Measurements from ENCODE around the gene SLC25A17.

SLC25A17 gene

GRCh38 chr22:40817737-40818136 lies 1.4 kb downstream of the SLC25A17 start:
- Histone ChIP-seq H3K9me3 (ENCODE audit: insufficient read depth, low read length) (no peaks in the 10 kb centered on the region), H3K79me2 (ENCODE audit: insufficient read depth, low read length) (peaks cover 62% of the 10 kb centered on the region), H3K9ac (ENCODE audit: low read length) (peak overlapping the region; percentile 87), H2AFZ (ENCODE audit: low read depth, low read length, severe bottlenecking) (no peak overlapping the region), H3K9me2 (replicated peaks; ENCODE audit: insufficient read depth, low read length) (no peaks in the 10 kb centered on the region), H4K20me1 (ENCODE audit: low read depth, low read length) (no peaks in the 10 kb centered on the region), H3F3A (ENCODE audit: insufficient read depth) (peaks cover 17% of the 10 kb centered on the region), H3K27ac (ENCODE audit: low read depth, low read length) (peak overlapping the region; percentile 64), H3K4me3 (ENCODE audit: insufficient read depth, low read length, poor library complexity, severe bottlenecking) (peak overlapping the region; percentile 96), H3K27me3 (ENCODE audit: low read length) (no peaks in the 10 kb centered on the region), H3K4me2 (ENCODE audit: low read depth, low read length, poor library complexity, severe bottlenecking) (peak overlapping the region; percentile 84), H3K36me3 (ENCODE audit: low read length) (peaks cover 20% of the 10 kb centered on the region)
- no peak for TF ChIP-seq EZH2phosphoT487 (conservative IDR thresholded peaks at IDR 0.05; ENCODE audit: low read length)

DNA sequence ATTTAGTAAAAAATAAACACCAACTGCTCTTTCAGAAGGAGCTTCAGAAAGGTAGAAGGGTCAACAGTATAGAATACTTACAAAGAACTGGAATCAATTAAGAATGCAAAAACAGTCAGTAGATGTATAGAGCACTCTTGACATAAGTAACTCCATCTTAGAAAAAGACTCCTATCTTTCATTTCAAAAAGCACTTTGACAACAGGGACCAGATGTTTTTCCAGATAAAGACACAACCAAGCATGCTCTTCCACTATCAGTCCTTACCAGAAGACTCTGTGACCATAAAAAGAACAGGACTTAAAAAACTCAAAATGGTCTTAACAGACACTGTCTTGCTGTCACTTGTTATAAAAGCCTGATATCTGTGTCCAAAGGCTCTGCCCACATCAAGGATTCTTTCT lies 5.2 kb downstream of the SLC25A17 start:
- Histone ChIP-seq H3K27me3 (ENCODE audit: low read length) (no peaks in the 10 kb centered on the region), H3F3A (ENCODE audit: insufficient read depth) (peaks cover 3% of the 10 kb centered on the region; the same call in 1 of the 2 replicates), H3K27ac (ENCODE audit: low read depth, low read length) (peak overlapping the region; percentile 59), H3K79me2 (ENCODE audit: insufficient read depth, low read length) (peaks cover 98% of the 10 kb centered on the region), H4K20me1 (ENCODE audit: low read depth, low read length) (peaks cover 6% of the 10 kb centered on the region; the same call in 1 of the 2 replicates), H3K9ac (ENCODE audit: low read length) (no peak overlapping the region), H3K36me3 (ENCODE audit: low read length) (peaks cover 20% of the 10 kb centered on the region), H3K4me3 (ENCODE audit: insufficient read depth, low read length, poor library complexity, severe bottlenecking) (no peak overlapping the region), H2AFZ (ENCODE audit: low read depth, low read length, severe bottlenecking) (no peak overlapping the region), H3K9me3 (ENCODE audit: insufficient read depth, low read length) (no peaks in the 10 kb centered on the region), H3K4me2 (ENCODE audit: low read depth, low read length, poor library complexity, severe bottlenecking) (peak overlapping the region; percentile 13), H3K9me2 (replicated peaks; ENCODE audit: insufficient read depth, low read length) (no peaks in the 10 kb centered on the region)
- TF ChIP-seq EZH2phosphoT487 (conservative IDR thresholded peaks at IDR 0.05; ENCODE audit: low read length): no peak
- TF ChIP-seq, protein P1, sequence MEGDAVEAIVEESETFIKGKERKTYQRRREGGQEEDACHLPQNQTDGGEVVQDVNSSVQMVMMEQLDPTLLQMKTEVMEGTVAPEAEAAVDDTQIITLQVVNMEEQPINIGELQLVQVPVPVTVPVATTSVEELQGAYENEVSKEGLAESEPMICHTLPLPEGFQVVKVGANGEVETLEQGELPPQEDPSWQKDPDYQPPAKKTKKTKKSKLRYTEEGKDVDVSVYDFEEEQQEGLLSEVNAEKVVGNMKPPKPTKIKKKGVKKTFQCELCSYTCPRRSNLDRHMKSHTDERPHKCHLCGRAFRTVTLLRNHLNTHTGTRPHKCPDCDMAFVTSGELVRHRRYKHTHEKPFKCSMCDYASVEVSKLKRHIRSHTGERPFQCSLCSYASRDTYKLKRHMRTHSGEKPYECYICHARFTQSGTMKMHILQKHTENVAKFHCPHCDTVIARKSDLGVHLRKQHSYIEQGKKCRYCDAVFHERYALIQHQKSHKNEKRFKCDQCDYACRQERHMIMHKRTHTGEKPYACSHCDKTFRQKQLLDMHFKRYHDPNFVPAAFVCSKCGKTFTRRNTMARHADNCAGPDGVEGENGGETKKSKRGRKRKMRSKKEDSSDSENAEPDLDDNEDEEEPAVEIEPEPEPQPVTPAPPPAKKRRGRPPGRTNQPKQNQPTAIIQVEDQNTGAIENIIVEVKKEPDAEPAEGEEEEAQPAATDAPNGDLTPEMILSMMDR (IDR thresholded peaks at IDR 0.05; ENCODE audit: insufficient read depth, low read length, poor library complexity, severe bottlenecking): no peak

DNA sequence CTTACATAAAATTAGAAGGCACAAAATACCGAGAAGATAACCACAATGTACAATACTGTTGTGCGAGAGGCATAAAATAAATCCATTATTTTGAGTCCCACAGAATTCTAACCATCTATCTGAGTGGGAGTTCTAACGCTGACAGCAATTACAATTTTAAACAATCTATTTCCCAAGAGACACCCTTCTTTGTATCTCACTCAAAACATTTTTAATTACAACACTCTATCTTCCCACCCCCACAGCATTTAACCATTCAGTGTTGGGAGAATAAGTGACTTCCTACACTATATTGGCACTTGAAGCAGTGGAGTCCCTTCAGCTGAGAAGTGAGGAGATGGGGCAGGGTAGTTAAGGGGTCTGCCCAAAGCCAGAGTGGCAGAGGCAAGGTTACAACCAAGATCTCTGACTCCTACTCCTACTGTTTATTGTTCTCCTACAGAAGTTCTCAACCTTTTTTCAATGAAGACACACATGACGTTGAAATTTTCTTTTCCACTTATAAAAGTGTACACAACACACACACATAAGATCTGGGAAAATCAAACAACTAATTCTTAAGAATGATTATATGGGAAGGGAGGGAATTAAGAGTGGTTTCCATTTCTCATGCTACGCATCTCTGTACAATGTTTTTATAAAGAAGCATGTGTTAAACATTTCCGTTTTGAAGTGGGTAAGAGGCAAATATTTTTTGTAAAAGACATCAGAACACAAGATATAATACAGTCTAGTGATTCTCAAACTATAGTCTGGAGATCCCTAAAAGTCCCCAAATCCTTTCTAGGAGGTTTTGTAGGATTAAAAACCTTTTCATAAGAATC lies 10.9 kb downstream of the SLC25A17 start:
- peaks cover 99% of the 10 kb centered on the region for H3K79me2 ChIP-seq (ENCODE audit: insufficient read depth, low read length)
- no peak overlapping the region for H3K4me2 ChIP-seq (ENCODE audit: low read depth, low read length, poor library complexity, severe bottlenecking)
- no peak overlapping the region for H3K27ac ChIP-seq (ENCODE audit: low read depth, low read length)
- no peaks in the 10 kb centered on the region for H3K9me3 ChIP-seq (ENCODE audit: insufficient read depth, low read length)
- TF ChIP-seq, protein P1 (IDR thresholded peaks at IDR 0.05; ENCODE audit: insufficient read depth, low read length, poor library complexity, severe bottlenecking): no peak
- peaks cover 3% of the 10 kb centered on the region; the same call in 1 of the 2 replicates for H3K36me3 ChIP-seq (ENCODE audit: low read length)
- H3K27me3 ChIP-seq (ENCODE audit: low read length): no peaks in the 10 kb centered on the region
- no peak overlapping the region for H2AFZ ChIP-seq (ENCODE audit: low read depth, low read length, severe bottlenecking)
- no peaks in the 10 kb centered on the region for H3K9me2 ChIP-seq (replicated peaks; ENCODE audit: insufficient read depth, low read length)
- no peaks in the 10 kb centered on the region for H3F3A ChIP-seq (ENCODE audit: insufficient read depth)
- H3K4me3 ChIP-seq (ENCODE audit: insufficient read depth, low read length, poor library complexity, severe bottlenecking): no peak overlapping the region
- H3K9ac ChIP-seq (ENCODE audit: low read length): no peak overlapping the region
- peaks cover 6% of the 10 kb centered on the region; the same call in 1 of the 2 replicates for H4K20me1 ChIP-seq (ENCODE audit: low read depth, low read length)

GRCh38 chr22:40806711-40807110 lies 12.4 kb downstream of the SLC25A17 start:
- H3K4me3 ChIP-seq (ENCODE audit: insufficient read depth, low read length, poor library complexity, severe bottlenecking): no peak overlapping the region
- no peak overlapping the region for H3K4me2 ChIP-seq (ENCODE audit: low read depth, low read length, poor library complexity, severe bottlenecking)
- no peaks in the 10 kb centered on the region for H3K9me3 ChIP-seq (ENCODE audit: insufficient read depth, low read length)
- TF ChIP-seq, protein P1 (IDR thresholded peaks at IDR 0.05; ENCODE audit: insufficient read depth, low read length, poor library complexity, severe bottlenecking): no peak
- TF ChIP-seq EZH2phosphoT487 (conservative IDR thresholded peaks at IDR 0.05; ENCODE audit: low read length): no peak
- no peak overlapping the region for H3K9ac ChIP-seq (ENCODE audit: low read length)
- H2AFZ ChIP-seq (ENCODE audit: low read depth, low read length, severe bottlenecking): no peak overlapping the region
- no peak overlapping the region for H3K27ac ChIP-seq (ENCODE audit: low read depth, low read length)
- no peaks in the 10 kb centered on the region for H3K27me3 ChIP-seq (ENCODE audit: low read length)
- no peaks in the 10 kb centered on the region for H3F3A ChIP-seq (ENCODE audit: insufficient read depth)
- H3K36me3 ChIP-seq (ENCODE audit: low read length): no peaks in the 10 kb centered on the region; the same call in 1 of the 2 replicates
- peaks cover 91% of the 10 kb centered on the region for H3K79me2 ChIP-seq (ENCODE audit: insufficient read depth, low read length)
- H4K20me1 ChIP-seq (ENCODE audit: low read depth, low read length): peaks cover 6% of the 10 kb centered on the region; the same call in 1 of the 2 replicates
- H3K9me2 ChIP-seq (replicated peaks; ENCODE audit: insufficient read depth, low read length): no peaks in the 10 kb centered on the region

Data from SU-DHL-6 (cell line).